Activated gamma-delta T cell (primary cell): ENCODE measurements around the gene DISP3.

Source experiments
- DNase-seq: peaks from one replicate; lab custom pipeline; 2025; lab: John Stamatoyannopoulos, UW

Gene DISP3

GRCh38 chr1:11486231-11487009 lies 7.5 kb downstream of the DISP3 start:
- no peak for DNase-seq

GRCh38 chr1:11487196-11487751 lies 8.3 kb downstream of the DISP3 start:
- no peak for DNase-seq

GRCh38 chr1:11488201-11488770 lies 9.3 kb downstream of the DISP3 start:
- DNase-seq, result no peak

GRCh38 chr1:11488966-11489625 lies 10.1 kb downstream of the DISP3 start:
- DNase-seq, result no peak

- no peak for DNase-seq
Measured at GRCh38 chr1:11492235-11492634, 13.3 kb downstream of the DISP3 start.

- no peak for DNase-seq
Measured at GRCh38 chr1:11493972-11494655, 15.2 kb downstream of the DISP3 start.

GRCh38 chr1:11494771-11495170 lies 15.8 kb downstream of the DISP3 start:
- DNase-seq, result no peak

- DNase-seq, result no peak
Measured at GRCh38 chr1:11495579-11495978, 16.6 kb downstream of the DISP3 start.

- no peak for DNase-seq
Measured at GRCh38 chr1:11496551-11497080, 17.7 kb downstream of the DISP3 start.

- DNase-seq, result no peak
Measured at GRCh38 chr1:11498956-11499594, 20.1 kb downstream of the DISP3 start.

GRCh38 chr1:11499601-11500331 lies 20.8 kb downstream of the DISP3 start:
- DNase-seq, result no peak

- DNase-seq, result no peak
Measured at GRCh38 chr1:11500881-11501280, 21.9 kb downstream of the DISP3 start.

- DNase-seq, result no peak
Measured at GRCh38 chr1:11501491-11501897, 22.5 kb downstream of the DISP3 start.

- no peak for DNase-seq
Measured at GRCh38 chr1:11501906-11502485, 23.0 kb downstream of the DISP3 start.

- DNase-seq, result no peak
Measured at GRCh38 chr1:11502516-11502915, 23.6 kb downstream of the DISP3 start.

GRCh38 chr1:11504599-11504998 lies 25.6 kb downstream of the DISP3 start:
- no peak for DNase-seq

- DNase-seq, result no peak
Measured at GRCh38 chr1:11505591-11506538, 26.9 kb downstream of the DISP3 start.

GRCh38 chr1:11507309-11507708 lies 28.4 kb downstream of the DISP3 start:
- DNase-seq, result no peak

GRCh38 chr1:11513681-11514080 lies 34.7 kb downstream of the DISP3 start:
- DNase-seq, result no peak
